ENCODE measurements around the gene FMO2.
A peak's percentile ranks its signal among the peaks of the same experiment; 100 is the strongest.
"Not testable (repeated sequence)": the region's sequence is repeated elsewhere in the genome, so short reads cannot be mapped to it uniquely, and the experiment has no call there.

The FMO2 gene

DNA sequence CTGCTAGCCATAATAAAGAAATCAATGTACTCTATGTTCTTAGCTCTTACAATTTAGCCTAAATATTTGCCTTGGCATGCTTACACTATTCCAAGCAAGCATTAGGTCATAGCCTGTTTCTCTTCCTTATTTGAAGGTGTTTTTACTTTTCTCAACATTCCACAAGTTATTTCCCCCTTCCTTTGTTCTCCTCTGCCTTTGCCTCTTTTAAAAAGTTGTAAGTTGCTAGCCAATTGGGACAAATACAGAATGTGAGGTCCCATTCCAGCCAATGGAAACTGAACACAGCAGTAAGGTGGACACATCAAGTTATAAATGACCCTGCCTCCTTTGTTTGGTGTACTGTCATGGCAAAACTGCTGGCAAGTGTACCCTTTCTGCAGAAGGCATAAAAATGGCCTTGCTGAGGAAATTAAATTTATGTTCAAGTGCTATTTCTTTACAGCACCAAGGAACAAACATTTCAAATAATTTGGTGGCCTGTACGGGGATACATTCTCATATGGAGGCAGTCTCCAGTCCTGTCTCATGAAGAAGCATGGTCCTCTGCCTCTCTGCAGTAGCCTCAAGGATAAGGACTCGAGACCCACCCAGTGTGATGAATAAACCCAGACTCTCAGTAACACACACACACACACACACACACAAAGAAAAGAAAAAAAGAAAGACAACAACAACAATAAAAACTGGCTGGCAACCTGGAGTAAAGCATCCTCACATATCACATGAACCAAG is 34.4 kb downstream of the FMO2 start:
- no peak overlapping the region for H3K4me3 ChIP-seq (ENCODE audit: low read depth, low read length)

DNA sequence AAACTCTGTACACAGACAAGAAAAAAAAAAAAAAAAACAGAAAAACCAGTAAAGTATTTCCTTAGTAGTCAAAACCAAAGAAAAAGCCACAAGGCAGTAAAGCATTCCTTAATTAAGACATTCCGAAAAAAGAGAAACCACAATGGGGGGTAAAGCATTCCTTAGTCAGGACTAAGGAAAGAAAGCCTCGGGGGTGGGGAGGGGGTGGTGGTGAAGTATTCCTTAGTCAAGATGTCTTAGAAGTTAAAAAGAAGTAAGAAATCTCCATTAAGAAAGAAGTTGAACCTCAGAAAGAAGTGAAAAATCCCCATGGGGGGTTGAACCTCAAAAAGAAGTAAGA is 35.0 kb downstream of the FMO2 start:
- H3K4me3 ChIP-seq (ENCODE audit: low read depth, low read length) = no peak overlapping the region

DNA sequence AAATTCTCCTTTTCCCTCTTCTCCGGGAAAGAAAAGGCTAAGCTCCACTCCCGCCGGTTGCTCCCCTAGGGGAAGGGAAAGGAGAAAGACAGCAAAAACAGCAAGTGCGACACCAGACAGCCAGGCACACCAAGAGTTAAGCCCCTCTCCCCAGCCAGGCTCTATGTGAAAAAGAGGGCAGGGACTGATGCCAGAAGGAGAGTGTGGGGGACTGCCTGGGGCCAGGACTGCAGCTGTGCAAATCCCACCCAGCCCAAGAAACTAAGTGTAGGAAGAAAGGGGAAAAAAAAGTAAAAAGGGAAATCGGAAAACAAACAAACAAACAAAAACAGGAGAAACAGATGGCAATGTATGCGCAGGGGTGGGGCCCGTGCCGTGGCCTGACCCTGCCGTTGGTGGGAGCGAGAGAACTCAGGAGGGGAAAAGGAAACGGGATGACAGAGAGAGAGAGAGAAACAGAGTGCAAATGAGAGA is 35.5 kb downstream of the FMO2 start:
- H3K4me3 ChIP-seq (ENCODE audit: low read depth, low read length) = no peak overlapping the region

DNA sequence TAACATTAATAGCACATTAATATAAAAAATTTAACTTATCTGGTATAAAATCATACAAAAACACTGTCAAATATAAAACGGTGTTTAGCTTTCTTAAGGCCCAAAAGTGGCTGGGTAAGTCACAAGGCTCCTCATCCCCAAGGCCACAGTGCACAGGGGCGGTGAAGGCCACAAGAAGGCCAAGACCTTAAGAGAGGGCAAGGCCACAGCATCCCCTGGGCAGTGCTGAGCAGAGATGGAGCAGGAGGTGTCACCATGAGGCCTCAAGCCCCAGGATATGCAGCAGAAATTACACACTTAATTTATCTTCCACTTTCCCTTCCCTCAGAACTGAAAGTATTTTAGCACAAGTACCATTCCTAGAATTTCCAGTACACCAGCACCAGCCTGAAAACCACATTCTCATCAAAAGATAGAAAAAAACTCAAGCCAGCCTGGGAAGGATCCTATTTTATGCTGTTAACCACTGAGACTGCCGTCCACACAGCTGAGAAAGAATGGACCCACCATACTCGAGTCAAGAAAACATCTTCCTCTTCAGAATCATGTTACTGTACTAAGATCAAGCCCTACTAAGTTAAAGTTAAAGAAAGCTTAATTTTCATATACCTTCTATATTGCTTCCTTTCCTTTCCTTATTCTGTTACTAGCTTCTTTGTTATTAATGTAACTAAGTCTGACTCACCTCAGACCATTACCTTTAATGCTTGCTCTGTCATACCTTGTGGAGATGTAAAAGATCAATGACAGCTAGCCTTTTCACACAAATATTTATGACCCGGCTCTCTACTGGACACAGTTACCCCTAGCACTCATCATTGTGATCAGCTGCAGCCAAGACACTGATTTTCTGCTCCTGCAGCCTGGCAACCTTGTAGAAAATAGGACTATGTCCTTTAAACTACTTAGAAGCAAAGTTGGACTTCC is 36.8 kb downstream of the FMO2 start:
- no peak overlapping the region for H3K4me3 ChIP-seq (ENCODE audit: low read depth, low read length)

DNA sequence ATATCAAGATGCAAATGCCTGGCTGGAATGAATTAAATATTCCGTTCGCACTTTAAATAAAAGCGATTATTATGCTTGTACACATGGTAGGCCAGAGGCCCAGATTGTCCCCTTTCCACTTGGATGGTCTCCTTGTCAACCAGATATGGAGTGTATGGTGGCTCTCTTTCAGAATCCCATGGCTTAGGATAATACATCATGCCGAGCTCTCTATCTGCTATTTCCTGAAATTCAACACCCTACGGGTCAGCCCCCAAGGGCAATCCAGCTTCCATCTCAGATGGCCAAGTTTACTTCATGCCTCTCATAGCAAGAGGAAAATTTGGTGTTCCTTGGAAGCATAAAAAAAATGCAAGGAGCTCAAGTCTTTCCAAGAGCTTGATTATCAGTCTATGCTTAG is 37.8 kb downstream of the FMO2 start:
- no peak overlapping the region for H3K4me3 ChIP-seq (ENCODE audit: low read depth, low read length)

DNA sequence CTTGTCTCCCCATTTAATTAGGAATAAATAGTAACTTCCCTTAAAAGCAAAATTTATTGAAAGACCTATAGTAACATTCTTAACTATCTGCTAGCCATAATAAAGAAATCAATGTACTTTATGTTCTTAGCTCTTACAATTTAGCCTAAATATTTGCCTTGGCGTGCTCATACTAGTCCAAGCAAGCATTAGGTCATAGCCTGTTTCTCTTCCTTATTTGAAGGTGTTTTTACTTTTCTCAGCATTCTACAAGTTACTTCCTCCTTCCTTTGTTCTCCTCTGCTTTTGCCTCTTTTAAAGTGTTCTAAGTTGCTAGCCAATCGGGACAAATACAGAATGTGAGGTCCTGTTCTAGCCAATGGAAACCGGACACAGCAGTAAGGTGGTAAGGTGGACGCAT is 39.2 kb downstream of the FMO2 start:
- H3K4me3 ChIP-seq (ENCODE audit: low read depth, low read length) = not testable (repeated sequence)

DNA sequence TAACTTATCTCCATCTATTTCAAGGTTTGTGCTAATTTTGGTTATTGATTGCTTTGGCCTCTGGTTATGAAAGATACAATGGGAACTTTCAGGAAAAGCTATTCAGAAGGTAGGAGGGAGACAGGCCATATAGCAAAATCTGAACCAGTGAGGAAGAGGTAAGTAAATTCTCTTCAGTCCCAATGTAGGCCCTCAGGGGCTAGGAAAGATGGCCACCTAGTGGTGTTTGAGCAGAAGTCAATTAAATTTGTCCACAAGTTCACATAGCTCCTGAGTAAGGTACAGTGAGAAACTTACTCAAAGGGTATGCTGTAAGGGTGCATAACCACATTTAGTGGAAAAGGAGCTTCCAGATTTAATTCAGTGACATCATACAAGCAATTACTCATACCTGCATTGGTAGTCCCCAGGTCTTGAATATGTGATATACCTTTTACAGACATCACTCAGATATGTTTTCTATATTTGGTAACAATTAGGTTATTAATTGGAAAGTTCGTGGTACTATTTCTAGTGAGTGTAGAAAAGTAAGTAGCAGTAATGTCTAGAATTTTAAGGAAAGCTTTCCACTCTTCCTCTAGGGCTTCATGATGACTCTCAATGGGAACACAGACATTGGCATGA is 41.8 kb downstream of the FMO2 start:
- H3K4me3 ChIP-seq (ENCODE audit: low read depth, low read length) = no peak overlapping the region

DNA sequence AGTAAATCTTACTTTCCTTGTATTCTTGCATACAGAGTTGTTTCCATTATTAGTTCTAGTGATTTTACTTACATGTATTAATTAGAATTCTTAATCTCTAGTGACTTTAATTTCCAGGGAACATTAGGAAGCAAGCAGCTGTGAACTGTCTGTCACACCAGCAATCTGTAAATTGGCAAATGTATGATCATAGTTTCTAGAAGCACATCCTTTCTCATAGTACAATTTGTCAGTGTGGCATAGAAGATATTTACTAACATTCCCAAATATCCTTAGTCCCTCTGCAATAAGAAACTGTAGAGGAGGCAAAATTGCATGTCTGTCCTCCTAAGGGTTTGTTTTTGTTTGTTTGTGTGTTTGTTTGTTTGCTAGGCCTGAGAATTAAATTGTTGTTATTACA is 46.2 kb downstream of the FMO2 start:
- H3K4me3 ChIP-seq (ENCODE audit: low read depth, low read length) = no peak overlapping the region

DNA sequence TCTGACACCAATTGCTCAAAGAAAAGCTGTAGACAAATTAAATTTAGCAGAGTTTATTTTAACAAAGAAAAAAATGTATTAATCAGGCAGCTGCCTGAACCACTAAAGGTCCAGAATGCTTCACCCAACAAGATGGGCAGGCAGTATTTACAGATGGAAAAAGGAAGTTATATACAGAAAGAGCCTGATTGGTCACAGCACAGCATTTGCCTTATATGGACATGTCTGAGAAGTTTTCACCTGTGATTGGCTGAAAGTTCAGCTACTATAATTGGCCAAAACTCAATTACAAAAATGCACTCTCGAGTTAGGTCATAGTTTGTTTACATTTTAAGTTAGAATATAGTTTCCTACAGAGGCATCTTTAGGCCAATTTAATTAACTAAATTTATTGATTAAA is 48.1 kb downstream of the FMO2 start:
- H3K4me3 ChIP-seq (ENCODE audit: low read depth, low read length) = no peak overlapping the region

DNA sequence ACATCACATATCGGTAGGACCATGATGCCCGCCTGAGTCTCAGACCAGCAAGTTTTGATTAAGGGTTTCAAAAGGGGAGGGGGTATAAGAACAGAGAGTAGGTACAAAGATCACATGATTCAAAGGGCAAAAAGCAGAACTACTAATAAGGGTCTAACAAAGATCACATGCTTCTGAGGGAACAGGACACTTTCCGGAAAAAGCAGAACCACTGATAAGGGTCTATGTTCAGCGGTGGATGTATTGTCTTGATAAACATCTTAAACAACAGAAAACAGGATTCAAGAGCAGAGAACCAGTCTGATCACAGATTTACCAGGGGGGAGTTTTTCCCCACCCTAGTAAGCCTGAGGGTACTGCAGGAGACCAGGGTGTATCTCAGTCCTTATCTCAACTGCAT is 51.1 kb downstream of the FMO2 start:
- H3K4me3 ChIP-seq (ENCODE audit: low read depth, low read length) = not testable (repeated sequence)

DNA sequence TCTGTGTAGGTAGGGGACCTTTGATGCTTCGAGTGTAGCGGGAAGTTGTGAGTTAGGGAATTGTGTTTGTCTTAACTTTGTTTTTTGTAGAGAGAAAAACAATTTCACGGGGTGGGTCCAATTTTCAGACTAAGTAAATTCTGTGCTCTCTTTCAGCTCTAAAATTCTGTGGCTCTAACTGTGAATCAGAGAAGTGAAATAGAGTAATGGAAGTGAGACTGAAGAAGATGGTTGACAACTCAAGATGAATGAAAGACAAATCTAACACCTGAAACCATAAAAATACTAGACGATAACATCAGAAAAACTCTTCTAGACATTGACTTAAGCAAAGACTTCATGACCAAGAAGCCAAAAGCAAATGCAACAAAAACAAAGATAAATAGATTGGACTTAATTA is 58.8 kb downstream of the FMO2 start:
- no peak overlapping the region for H3K4me3 ChIP-seq (ENCODE audit: low read depth, low read length)

DNA sequence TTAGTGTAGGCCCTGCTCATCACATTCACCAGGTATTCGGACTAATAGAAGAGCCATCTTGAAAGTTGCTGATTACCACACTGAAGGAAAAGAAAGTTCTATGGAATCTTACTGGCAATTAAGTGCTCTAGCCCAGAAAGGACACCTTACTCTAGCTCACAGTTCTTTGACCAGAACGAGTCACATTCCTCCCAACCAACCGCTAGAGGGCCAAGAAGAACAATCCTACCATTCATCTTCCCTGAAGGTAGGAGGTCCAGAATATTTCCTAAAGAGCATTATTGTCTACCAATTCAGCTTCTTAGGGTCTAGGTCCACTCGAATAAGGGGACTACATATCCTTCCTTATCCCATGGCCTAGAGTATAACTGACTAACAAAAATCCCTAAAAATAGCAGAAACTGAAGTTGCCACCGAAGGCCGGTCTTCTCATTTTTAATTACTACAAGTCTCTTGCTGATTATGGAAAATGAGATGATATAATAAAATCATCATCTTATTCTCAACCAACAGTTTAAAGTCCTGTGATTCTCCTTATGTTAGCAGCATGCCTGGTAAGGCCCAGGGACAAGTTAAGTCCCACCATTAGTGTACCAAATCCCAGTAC is 60.5 kb downstream of the FMO2 start:
- H3K4me3 ChIP-seq (ENCODE audit: low read depth, low read length) = no peak overlapping the region

DNA sequence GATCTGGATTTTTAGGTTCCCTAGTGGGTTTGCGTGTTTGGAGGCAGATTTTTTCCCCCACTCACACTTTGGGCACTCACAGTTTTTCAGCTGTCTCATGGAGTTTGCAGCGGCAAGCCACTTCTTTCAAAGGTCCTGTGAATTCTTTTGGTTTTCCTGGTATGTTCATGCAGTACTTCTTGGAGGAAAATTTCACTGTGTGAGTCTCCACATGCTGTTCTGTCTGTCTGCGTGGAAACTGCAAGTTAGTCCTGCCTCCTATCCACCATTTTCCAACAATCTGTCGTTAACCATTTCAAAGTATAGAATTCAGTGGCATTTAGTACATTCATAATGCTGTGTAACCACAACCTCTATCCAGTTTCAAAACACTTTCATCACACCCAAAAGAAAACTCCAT is 62.4 kb downstream of the FMO2 start:
- H3K4me3 ChIP-seq (ENCODE audit: low read depth, low read length) = no peak overlapping the region

DNA sequence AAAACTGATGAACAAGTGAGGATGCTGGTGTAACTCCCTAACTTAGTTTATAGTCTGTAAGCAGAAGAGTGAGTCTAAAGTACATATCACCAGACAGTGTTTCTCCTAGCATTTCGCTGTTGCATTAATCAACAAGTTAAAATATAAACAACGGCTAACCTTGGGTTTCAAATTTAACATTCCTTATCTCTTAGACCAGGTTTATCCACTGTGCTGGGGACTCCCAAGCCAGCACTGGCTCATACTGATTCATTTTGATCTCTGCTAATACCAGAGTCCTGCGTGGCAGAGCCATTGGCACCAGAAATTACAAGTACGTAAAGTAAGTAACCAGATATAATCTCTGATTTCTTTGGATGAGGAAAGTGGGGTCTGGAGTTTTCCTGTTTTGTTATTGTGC is 63.2 kb downstream of the FMO2 start, which contains the start of gene FMO1:
FMO1 (plus strand) TSS at position 193 of the 400 bp plus-strand sequence. CDS start 9,594 bp downstream, outside the sequence.
- H3K4me3 ChIP-seq (ENCODE audit: low read depth, low read length) = no peak within 1 kb of the TSS

DNA sequence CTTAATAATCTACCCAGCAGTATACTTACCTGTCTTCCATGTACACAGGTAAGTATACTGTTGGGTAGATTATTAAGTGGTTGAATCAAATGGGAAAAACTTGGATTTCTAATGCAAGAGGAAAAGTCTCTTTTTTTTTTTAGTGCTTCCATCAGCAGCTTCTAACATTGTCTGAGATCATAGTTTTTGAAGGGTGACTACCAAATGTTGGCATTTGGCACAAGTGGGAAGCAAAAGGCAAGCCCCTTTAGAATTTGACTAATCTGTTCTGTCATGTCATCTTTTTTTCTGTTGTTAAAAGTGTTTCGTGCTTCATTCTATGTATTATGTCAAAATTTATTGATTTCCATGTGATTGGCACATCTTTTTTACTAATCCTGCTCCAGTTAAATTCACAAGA is 63.7 kb downstream of the FMO2 start:
- H3K4me3 ChIP-seq (ENCODE audit: low read depth, low read length) = no peak overlapping the region

DNA sequence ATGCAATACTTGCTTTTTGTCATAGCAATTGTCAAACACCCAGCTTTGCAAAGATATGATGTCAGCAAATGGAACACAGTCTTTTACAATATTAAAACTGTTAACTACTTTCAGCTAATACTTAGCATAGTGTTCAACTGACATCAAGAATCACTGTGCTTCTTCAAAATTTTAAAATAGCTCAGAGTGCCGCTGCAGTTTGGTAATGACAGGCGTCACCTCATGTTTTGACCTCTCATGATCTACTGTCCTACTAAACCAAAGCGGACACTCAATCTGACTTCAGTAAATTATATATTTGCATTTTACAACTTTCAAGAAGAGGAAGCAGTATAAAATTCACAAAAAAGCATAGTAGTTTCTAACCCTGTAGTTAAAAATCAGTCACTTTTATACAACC is 65.2 kb downstream of the FMO2 start:
- H3K4me3 ChIP-seq (ENCODE audit: low read depth, low read length) = no peak overlapping the region

DNA sequence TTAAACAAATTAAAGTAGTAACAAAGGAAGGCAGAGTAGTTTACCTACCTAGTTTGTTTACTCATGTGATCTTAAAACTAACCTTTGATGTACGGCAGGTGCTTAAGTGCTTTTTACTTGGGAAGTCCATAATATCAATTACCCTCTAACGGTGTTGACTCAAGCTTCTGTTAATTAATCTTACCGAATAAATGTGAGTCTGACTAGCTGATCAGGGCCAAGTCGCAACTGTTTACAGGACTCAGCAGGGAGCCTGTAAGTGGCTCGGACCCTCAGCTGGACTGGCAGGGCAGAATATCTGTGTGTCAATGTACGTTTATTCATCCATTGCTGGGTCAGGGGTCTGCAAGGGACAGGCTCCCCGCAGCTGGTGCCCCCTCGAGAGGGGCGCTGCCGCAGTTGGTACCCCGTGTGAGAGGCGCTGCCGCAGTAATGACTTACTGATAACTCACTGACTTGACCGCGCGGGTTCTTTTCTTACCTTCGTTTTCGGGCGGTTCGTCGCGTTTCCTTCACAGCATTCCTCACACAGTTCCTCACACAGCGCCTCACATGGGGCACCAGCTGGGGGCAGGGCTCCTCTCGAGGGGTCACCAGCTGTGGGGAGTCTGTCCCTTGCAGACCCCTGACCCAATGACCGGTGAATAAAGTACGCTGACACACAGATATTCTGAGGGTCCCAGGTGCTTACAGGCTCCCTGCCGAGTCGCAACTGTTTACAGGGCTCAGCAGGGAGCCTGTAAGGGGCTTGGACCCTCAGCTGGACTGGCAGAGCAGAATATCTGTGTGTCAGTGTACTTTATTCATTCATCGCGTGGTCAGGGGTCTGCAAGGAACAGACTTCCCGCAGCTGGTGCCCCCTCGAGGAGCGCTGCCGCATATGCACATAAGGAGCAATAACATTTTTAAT is 66.2 kb downstream of the FMO2 start:
- H3K4me3 ChIP-seq (ENCODE audit: low read depth, low read length) = peak overlapping the region; percentile 40

DNA sequence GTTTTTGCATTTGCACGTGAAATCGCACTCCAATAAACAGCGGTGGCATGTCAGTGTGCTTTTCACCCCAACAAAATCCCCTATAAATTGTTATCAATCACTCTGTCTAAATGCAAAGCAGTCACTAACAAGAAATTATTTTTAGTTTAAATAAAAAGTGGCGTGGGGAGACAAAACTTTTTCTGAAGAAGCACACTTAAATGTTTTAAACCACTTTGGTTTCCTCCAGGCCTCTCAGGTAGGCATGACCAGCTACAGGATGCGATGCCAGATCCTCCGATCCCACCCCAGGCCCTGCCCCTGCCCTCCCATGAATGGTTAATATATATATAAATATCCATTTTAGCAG is 66.8 kb downstream of the FMO2 start:
- H3K4me3 ChIP-seq (ENCODE audit: low read depth, low read length) = no peak overlapping the region

DNA sequence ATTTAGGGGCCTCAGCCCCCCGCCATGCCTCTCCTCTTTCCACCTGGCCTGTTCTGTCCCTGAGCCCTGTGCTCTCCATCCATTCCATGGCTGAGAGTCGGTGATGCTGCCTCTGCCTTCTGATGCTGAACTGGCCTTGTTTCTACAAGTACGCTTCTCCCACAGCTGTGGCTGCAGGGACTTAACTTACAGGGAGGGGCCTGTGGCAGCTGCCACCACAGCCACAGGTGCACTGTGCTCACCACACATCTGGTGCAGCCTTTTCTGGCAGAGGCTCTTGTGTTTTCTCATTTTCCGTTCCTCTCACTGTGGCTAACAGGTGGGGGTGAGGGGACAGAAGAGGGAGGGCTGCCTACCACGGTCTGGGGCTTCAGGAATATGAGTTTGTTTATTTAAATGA is 67.4 kb downstream of the FMO2 start:
- no peak overlapping the region for H3K4me3 ChIP-seq (ENCODE audit: low read depth, low read length)

DNA sequence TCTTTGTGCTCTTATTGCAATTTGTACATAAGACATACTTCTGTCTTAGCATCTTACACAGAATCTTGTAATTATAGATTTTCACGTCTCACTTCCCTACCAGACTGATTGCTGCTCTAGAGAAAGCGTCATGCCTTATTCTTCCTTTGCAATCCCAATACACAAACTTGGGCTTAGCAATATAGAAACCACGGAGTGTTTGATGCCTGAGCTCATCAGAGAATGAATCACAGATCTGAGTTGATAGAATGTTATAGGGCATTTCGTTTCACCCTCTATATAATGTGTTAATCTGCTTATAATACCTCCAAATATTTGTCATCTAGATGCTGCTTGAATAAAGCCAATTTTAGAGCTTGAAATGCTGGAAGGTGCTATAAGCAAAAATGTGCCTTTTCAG is 69.8 kb downstream of the FMO2 start:
- H3K4me3 ChIP-seq (ENCODE audit: low read depth, low read length) = no peak overlapping the region

Data from iPS-11a (cell line).